ENCODE results near the gene ATG9B. TPM values are rescaled to one million over a fixed set of nuclear protein-coding genes. Genes with fewer than 3 reads are reported as not detected.

The ATG9B gene
- total and polyA plus RNA-seq, 7 donors, result 0.12 to 0.18 (median 0.18) TPM; not detected in 4

DNA sequence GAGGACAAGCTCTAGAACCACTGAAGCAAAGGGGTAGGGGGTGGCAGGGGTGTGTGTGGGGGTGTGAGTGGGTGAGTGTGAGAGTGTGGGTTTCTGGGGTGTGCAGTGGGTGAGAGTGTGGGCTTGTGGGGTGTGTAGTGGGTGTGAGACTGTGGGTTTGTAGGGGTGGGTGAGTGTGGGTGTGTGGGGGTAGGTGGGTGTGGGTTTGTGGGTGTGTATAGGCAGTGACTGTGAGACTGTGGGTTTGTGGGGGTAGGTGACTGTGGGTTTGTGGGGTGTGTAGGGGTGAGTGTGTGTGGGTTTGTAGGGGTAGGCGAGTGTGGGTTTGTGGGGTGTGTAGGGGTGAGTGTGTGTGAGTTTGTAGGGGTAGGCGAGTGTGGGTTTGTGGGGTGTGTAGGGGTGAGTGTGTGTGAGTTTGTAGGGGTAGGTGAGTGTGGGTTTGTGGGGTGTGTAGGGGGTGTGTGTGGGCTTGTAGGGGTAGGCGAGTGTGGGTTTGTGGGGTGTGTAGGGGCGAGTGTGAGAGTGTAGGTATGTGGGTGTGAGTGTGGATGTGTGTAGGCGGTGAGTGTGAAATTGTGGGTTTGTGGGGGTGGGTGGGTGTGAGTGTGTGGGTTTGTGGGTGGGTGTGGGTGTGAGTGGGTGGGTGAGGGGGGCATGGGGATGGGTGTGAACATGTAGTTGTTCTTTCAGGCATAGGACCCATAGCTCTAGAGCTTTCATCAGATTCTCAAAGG is 24.6 kb downstream of the ATG9B start:
- Histone ChIP-seq H3K9me3 (no peaks in the 10 kb centered on the region), H3K4me3 (no peak overlapping the region), H3K4me1 (no peaks in the 10 kb centered on the region), H3K27ac (no peak overlapping the region), H3K36me3 (ENCODE audit: insufficient read depth in 1 of 2, low read depth in 1 of 2) (no peaks in the 10 kb centered on the region), H3K27me3 (ENCODE audit: insufficient read depth in 3 of 3, low read length in 2 of 3) (peaks cover 0 to 13% (median 4%) of the 10 kb centered on the region in 3 donors)
- WGBS, 3 donors, result 94 to 98% (median 94%) methylated on average over 4 to 5 of the region's 5 CpGs
- intact Hi-C loops (cut with DNase I), result no loop called here
- TF ChIP-seq, protein P1, sequence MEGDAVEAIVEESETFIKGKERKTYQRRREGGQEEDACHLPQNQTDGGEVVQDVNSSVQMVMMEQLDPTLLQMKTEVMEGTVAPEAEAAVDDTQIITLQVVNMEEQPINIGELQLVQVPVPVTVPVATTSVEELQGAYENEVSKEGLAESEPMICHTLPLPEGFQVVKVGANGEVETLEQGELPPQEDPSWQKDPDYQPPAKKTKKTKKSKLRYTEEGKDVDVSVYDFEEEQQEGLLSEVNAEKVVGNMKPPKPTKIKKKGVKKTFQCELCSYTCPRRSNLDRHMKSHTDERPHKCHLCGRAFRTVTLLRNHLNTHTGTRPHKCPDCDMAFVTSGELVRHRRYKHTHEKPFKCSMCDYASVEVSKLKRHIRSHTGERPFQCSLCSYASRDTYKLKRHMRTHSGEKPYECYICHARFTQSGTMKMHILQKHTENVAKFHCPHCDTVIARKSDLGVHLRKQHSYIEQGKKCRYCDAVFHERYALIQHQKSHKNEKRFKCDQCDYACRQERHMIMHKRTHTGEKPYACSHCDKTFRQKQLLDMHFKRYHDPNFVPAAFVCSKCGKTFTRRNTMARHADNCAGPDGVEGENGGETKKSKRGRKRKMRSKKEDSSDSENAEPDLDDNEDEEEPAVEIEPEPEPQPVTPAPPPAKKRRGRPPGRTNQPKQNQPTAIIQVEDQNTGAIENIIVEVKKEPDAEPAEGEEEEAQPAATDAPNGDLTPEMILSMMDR (IDR thresholded peaks at IDR 0.05), result no peak
- DNase-seq, result no peak
- no peak for ATAC-seq

DNA sequence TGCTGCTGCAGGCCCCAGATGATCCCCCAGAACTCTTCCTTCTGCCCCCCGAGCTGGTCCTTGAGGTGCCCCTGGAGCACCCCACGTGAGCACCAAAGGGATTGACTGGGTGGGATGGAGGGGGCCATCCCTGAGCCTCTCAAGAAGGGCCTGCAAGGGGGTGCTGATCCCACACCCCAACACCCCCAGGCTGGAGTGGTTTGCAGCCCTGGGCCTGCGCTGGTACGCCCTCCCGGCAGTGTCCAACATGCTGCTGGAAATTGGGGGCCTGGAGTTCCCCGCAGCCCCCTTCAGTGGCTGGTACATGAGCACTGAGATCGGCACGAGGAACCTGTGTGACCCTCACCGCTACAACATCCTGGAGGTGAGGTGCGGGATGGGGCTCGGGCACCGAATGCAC is 25.3 kb downstream of the ATG9B start:
- intact Hi-C loops (cut with DNase I), result no loop called here
- 89 to 95% (median 90%) methylated on average over 12 of the region's 12 CpGs for WGBS, 3 donors

DNA sequence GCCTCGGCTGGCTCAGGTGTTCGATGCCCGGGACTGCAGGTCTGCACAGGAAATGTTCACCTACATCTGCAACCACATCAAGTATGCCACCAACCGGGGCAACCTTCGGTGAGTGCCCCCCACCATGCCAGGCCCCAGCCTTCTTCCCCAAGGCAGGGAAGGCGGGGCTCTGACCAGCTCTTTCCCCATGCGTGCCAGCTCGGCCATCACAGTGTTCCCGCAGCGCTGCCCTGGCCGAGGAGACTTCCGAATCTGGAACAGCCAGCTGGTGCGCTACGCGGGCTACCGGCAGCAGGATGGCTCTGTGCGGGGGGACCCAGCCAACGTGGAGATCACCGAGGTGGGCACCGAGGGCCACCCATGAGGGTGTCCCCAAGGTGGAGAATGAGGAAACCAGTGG is 26.0 kb downstream of the ATG9B start:
- peaks cover 0 to 9% (median 4%) of the 10 kb centered on the region in 3 donors for H3K27me3 ChIP-seq (ENCODE audit: insufficient read depth in 3 of 3, low read length in 2 of 3)
- whole genome bisulfite sequencing, 3 donors, result 77 to 85% (median 81%) methylated on average over 20 of the region's 20 CpGs
- no peak overlapping the region for H3K4me3 ChIP-seq
- no peak for ATAC-seq
- intact Hi-C loops (cut with DNase I), result no loop called here
- no peaks in the 10 kb centered on the region for H3K36me3 ChIP-seq (ENCODE audit: insufficient read depth in 1 of 2, low read depth in 1 of 2)
- no peak for DNase-seq
- TF ChIP-seq, protein P1 (IDR thresholded peaks at IDR 0.05), result no peak
- no peaks in the 10 kb centered on the region for H3K4me1 ChIP-seq
- no peak overlapping the region for H3K27ac ChIP-seq
- H3K9me3 ChIP-seq, result no peaks in the 10 kb centered on the region

More for the DNA sequence above, 25.3 kb downstream of the ATG9B start:
- Histone ChIP-seq H3K4me3 (no peak overlapping the region), H3K9me3 (no peaks in the 10 kb centered on the region), H3K27me3 (ENCODE audit: insufficient read depth in 3 of 3, low read length in 2 of 3) (peaks cover 0 to 13% (median 4%) of the 10 kb centered on the region in 3 donors), H3K36me3 (ENCODE audit: insufficient read depth in 1 of 2, low read depth in 1 of 2) (no peaks in the 10 kb centered on the region), H3K27ac (no peak overlapping the region), H3K4me1 (no peaks in the 10 kb centered on the region)
- DNase-seq, result no peak
- TF ChIP-seq, protein P1 (IDR thresholded peaks at IDR 0.05), result no peak
- ATAC-seq, result no peak

DNA sequence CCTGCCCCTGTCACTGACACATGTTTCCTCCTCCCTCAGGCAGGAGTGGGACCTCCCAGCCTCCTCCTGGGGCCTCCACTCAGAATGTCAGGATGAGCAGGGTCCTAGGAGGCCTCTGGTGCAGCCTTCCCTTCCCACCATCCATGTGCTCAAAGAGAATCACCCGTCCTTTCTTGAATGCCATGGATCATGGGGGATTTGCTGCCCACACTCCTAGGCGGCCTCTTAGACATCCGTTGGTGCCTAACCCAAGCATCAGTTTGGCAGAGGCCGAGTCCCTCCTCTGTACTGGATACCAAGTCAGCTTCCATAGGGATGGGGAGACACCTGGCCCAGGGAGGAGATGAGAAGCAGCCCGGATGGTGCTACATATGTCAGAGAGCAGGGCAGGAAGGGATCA is 26.5 kb downstream of the ATG9B start:
- Histone ChIP-seq H3K36me3 (ENCODE audit: insufficient read depth in 1 of 2, low read depth in 1 of 2) (no peaks in the 10 kb centered on the region), H3K4me1 (no peaks in the 10 kb centered on the region), H3K4me3 (no peak overlapping the region), H3K27me3 (ENCODE audit: insufficient read depth in 3 of 3, low read length in 2 of 3) (peaks cover 0 to 9% (median 4%) of the 10 kb centered on the region in 3 donors), H3K27ac (no peak overlapping the region), H3K9me3 (no peaks in the 10 kb centered on the region)
- TF ChIP-seq, protein P1 (IDR thresholded peaks at IDR 0.05), result no peak
- 83 to 89% (median 83%) methylated on average over 5 of the region's 5 CpGs for WGBS, 3 donors
- intact Hi-C loops (cut with DNase I), result no loop called here
- ATAC-seq, result no peak
- DNase-seq, result no peak
